Brain microvascular endothelial cell (primary cell): Measurements from ENCODE around the gene IFNLR1.

Experiments
- DNase-seq: peaks from one replicate; pipeline ENCODE4 v3.0.0-alpha.2; 2020
- H3K27ac ChIP-seq: fragments of 250-450 bp; sonication (Bioruptor Pico); 2 replicates; pipeline ENCODE4 v1.5.1; 2020; ENCODE audit warnings: mild to moderate bottlenecking, moderate library complexity
- H3K27me3 ChIP-seq: fragments of 250-450 bp; sonication (Bioruptor Pico); replicated peaks from 2 replicates; pipeline ENCODE4 v1.5.1; 2020; ENCODE audit warnings: mild to moderate bottlenecking
- H3K36me3 ChIP-seq: fragments of 250-450 bp; sonication (Bioruptor Pico); replicated peaks from 2 replicates; pipeline ENCODE4 v1.5.1; 2020; ENCODE audit warnings: mild to moderate bottlenecking
- H3K4me3 ChIP-seq: 2 replicates; pipeline ENCODE4 v1.5.1; 2011; ENCODE audit warnings: low read depth, mild to moderate bottlenecking, control low read depth, low read length, moderate library complexity
- in situ Hi-C: cut with HindIII; loops from 2 replicates; pipeline ENCODE4 v1.10.0; 2017; ENCODE audit warnings: low sequenced_read_pairs, low pct_ligation_motif_present
- TF ChIP-seq, protein P1 (sequence below): IDR thresholded peaks from 2 replicates; pipeline ENCODE4 v1.5.1; 2011; ENCODE audit warnings: low read depth, mild to moderate bottlenecking, moderate library complexity, low read length, control low read depth, inconsistent platforms; ENCODE audit errors: missing control alignments

IFNLR1 gene

DNA sequence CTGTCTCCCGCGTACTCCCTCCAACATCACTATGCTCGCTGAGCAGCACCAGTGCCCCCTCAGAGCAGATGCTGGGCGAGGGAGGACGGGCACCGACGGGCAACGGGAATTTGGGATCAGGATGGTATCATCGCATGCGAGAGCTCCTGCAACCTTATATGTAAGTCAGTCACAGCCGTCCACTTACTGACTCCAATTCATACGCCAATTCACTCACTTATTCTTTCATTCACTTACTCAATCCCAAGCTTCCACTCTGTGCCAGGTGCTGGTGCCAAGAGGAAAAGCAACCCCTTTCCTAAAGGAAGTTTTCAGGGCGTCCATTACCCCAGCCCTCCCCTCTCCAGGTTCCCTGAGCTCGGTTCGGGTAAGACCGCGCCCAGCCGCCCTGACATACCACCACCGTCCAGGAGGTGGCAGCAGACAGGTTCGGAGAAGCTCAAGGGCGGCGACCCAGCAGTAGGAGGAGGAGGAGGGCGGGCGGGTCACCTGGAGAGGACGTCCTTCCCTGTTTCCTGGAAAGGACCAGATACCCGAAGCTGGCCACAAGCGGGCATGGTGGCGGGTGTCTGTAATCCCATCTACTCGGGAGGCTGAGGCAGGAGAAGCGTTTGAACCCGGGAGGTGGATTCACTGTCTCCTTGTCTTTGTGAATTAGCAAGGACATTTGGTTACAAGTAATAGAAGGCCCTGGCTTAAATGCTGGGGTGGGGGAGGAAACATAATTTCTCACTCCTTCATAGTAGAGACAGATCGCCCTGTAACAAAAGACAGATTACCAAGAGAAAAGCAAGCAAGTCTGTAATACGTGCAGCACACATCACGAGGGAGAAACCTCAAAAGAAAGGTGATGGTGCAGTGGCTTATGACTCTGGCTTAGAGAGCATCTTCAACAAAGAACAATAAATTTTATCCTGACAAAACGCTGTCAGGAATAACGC is 36.6 kb downstream of the IFNLR1 start:
- H3K27me3 ChIP-seq = peaks cover 16% of the 10 kb centered on the region
- peak overlapping the region; percentile 24 for H3K4me3 ChIP-seq
- H3K36me3 ChIP-seq = no peaks in the 10 kb centered on the region
- TF ChIP-seq, protein P1, sequence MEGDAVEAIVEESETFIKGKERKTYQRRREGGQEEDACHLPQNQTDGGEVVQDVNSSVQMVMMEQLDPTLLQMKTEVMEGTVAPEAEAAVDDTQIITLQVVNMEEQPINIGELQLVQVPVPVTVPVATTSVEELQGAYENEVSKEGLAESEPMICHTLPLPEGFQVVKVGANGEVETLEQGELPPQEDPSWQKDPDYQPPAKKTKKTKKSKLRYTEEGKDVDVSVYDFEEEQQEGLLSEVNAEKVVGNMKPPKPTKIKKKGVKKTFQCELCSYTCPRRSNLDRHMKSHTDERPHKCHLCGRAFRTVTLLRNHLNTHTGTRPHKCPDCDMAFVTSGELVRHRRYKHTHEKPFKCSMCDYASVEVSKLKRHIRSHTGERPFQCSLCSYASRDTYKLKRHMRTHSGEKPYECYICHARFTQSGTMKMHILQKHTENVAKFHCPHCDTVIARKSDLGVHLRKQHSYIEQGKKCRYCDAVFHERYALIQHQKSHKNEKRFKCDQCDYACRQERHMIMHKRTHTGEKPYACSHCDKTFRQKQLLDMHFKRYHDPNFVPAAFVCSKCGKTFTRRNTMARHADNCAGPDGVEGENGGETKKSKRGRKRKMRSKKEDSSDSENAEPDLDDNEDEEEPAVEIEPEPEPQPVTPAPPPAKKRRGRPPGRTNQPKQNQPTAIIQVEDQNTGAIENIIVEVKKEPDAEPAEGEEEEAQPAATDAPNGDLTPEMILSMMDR = peak; percentile 89
- in situ Hi-C loops = no loop called here
- peak; percentile 80 for DNase-seq
- peak overlapping the region; percentile 18 for H3K27ac ChIP-seq

DNA sequence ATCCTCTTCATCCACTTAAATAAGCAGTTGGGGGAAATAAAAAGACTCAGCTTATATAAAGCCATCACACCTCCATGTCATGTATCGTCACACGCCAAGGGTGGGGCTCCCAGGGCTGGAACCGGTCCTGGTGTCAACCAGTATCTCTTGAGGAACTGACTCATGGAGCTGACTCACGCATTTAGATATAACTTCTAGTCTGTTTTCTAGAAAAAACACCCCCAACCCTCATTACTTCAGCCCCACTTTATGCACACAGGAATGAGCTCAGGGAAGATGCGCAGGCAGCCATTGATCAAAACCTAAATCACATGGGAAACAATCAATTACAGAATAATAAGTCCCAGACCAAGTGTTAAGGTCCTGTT is 37.2 kb downstream of the IFNLR1 start:
- Histone ChIP-seq H3K4me3 (no peak overlapping the region), H3K27ac (peak overlapping the region; percentile 18), H3K27me3 (peaks cover 18% of the 10 kb centered on the region), H3K36me3 (no peaks in the 10 kb centered on the region)
- in situ Hi-C loops = no loop called here
- peak; percentile 91 for DNase-seq
- TF ChIP-seq, protein P1 = no peak

DNA sequence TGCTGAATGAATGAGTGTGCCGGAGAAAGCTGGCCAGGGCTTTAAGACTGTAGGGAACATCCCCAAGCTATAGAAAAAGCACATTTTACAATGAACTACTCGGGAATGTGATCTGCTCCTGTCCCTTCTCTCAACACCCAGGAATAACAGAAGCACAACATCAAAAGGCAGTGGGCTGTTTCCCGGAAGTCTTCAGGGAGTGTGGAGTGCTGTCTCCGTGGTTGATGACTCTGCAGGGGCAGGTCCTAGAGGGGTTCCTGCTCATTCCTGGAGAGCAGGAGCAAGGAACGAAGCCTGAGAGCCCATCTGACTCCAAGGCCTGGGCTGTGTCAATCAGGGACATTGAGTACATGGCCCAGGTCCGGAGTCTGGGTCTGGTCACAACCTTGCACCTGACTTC is 39.3 kb downstream of the IFNLR1 start:
- no peak overlapping the region for H3K27ac ChIP-seq
- H3K4me3 ChIP-seq = no peak overlapping the region
- no peak for DNase-seq
- in situ Hi-C loops = no loop called here
- TF ChIP-seq, protein P1 = no peak
- peaks cover 22% of the 10 kb centered on the region for H3K27me3 ChIP-seq
- H3K36me3 ChIP-seq = no peaks in the 10 kb centered on the region

DNA sequence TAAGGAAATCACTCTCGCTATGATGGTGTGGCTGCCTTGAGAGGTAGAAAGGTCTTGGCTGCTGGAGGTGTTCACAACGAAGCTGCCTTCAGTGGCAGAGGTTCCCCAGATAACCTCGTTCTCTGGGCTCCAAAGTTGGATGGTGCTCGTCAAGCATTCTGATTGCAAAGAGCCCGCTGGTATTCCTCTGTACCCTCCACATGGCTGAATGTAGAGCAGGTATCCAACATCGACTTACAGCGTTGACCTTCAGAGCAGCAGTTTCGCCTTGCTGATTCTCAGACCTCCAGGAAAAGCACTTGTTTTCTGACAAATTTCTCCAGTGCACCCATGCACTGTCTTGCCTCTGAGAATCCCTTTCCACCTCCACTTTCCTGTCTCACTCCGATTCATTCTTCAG is 39.9 kb downstream of the IFNLR1 start:
- peaks cover 17% of the 10 kb centered on the region for H3K27me3 ChIP-seq
- DNase-seq = no peak

DNA sequence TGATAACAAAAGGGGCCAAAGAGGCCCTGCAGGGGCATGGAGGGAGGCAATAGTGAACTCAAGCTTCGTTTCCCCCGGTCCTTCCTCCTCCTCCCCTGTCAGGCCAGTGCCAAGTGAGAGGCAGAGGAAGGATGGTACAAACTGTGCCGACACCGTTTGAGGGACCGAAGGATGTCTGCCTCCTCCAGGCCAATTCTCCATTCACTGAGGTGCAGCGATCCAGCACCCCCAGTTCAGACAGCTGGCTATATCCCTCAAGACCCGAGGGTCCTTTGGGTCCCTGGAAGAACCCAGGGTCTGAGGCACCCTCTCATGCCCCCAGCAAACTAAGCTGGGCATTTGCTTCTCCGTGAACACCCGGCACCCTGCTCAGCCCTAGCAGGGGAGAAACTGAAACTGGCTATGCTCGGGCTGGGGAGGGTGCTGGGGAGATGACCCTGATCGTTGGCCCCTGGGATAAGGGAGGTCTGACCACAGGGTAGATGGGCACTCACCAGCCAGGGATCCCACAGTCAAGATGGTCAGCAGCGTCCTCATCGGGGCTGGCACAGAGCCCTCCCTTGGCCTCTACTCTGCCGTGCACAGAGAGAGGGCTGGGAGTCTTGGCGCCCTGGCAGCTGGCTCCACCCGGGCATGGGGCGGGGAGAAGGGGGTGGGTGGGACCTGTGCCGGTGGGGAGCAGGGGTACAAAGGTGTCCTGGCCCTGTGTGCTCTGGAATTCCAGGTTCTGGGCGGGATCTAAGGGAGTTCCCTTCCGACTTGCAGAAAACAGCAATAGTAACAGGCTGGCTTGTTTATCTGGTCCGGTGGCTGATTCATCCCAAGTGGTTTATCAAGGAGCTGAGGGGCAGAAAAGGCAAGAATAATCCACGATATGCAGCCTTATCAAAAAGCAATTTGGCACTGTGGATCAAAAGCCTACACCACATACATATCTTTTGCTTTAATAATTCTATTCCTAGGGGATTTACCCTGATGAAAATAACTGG is 44.2 kb downstream of the IFNLR1 start, which contains the start of gene IL22RA1:
TSS of gene IL22RA1 (minus strand) at position 595 of the 989 bp plus-strand sequence. CDS start at position 537, 58 bp downstream.
- peaks cover 8% of the 10 kb centered on the region for H3K27me3 ChIP-seq
- no peaks in the 10 kb centered on the region for H3K36me3 ChIP-seq
- H3K27ac ChIP-seq = no peak within 1 kb of the TSS
- in situ Hi-C loops = no loop called here
- peak; percentile 12 for DNase-seq
- TF ChIP-seq, protein P1 = no peak
- no peak within 1 kb of the TSS for H3K4me3 ChIP-seq

More for the DNA sequence above, 39.9 kb downstream of the IFNLR1 start:
- H3K27ac ChIP-seq = no peak overlapping the region
- TF ChIP-seq, protein P1 = no peak
- no peaks in the 10 kb centered on the region for H3K36me3 ChIP-seq
- in situ Hi-C loops = no loop called here
- H3K4me3 ChIP-seq = no peak overlapping the region
